Activated naive CD4-positive, alpha-beta T cell treated with anti-CD3 and anti-CD28 coated beads, Interleukin-2, amount 50 U/mL, for 72 hours (primary cell): Measurements from ENCODE around the gene ADGRL1. TPM values are rescaled to one million over a fixed set of nuclear protein-coding genes. Genes with fewer than 3 reads are reported as not detected.

Experiments
- ATAC-seq, 2 donors: fragments of 150-1000 bp; cut with Tn5 transposase; 2 replicates each; pipeline ENCODE4 v1.10.0; 2021; ENCODE audit warnings: mild to moderate bottlenecking in 2 of 2, moderate library complexity in 2 of 2
- DNase-seq, 2 donors: peaks; one replicate each; pipeline ENCODE4 v3.0.0; 2021 to 2022; ENCODE audit warnings: low spot score in 2 of 2
- H3K27ac Mint-ChIP-seq, 2 donors: one replicate each; pipeline ENCODE4 v1.8.0; 2022; ENCODE audit warnings: mild to moderate bottlenecking in 2 of 2, mixed read lengths in 2 of 2
- H3K36me3 Mint-ChIP-seq, 2 donors: one replicate each; pipeline ENCODE4 v1.8.0; 2022; ENCODE audit warnings: mixed read lengths in 2 of 2
- H3K9me3 Mint-ChIP-seq, 2 donors: one replicate each; pipeline ENCODE4 v1.8.0; 2022; ENCODE audit warnings: mixed read lengths in 2 of 2
- total RNA-seq, 2 donors: library from RNA; stranded (reverse); gene quantifications; one replicate each; pipeline ENCODE4 v1.2.3, GENCODE V29; 2022

Gene ADGRL1
- total RNA-seq, 2 donors from 2014 or later, result 9.2 to 25.7 TPM

DNA sequence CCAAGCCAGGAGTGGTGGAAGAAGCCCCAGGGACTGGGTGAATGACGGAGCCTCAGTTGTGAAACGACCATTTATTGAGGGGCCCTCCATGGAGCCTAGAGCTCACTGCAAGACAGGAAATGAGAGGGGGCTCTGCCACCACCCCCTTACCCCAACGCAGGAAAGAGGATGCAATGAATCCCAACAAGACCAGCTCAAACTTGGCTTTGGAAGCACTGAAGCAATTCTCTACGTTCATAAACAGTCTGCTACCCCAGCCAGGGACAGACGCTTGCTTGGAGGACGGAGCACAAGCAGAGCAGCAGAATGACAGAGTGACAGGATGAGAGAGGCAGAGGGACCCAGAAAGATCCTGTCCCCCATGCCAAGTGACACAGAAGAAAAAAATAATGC, 89.4 kb downstream of the ADGRL1 start:
- no peak for DNase-seq
- Mint-ChIP-seq H3K9me3 (no peaks in the 10 kb centered on the region), H3K27ac (peak overlapping the region; percentile 11 to 85), H3K36me3 (peaks cover 0 to 5% of the 10 kb centered on the region in 2 donors)
- ATAC-seq, result no peak

DNA sequence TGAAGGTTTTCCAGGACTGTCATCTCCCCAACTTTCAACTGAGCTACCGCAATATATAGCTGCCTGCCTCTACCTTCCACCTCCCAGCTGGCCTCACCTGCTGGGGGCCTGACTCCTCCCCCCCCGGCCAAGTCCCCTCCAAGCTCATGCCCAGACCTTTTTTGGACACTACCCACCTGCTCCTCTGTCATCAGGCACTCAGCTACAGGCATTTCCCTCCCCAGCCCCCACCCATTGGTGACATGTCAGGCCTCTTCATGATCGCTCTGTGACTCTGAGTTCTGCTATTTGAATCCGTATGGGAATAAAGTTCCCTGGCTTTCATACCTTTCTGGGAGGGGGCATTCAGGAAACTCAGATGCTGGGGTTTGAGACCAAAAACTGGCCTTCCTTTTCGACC, 90.2 kb downstream of the ADGRL1 start:
- peaks cover 0 to 5% of the 10 kb centered on the region in 2 donors for H3K36me3 Mint-ChIP-seq
- H3K9me3 Mint-ChIP-seq, result no peaks in the 10 kb centered on the region
- DNase-seq (no peak), ATAC-seq (no peak)
- H3K27ac Mint-ChIP-seq, result peak overlapping the region in 1 of 2 donors; percentile 85

DNA sequence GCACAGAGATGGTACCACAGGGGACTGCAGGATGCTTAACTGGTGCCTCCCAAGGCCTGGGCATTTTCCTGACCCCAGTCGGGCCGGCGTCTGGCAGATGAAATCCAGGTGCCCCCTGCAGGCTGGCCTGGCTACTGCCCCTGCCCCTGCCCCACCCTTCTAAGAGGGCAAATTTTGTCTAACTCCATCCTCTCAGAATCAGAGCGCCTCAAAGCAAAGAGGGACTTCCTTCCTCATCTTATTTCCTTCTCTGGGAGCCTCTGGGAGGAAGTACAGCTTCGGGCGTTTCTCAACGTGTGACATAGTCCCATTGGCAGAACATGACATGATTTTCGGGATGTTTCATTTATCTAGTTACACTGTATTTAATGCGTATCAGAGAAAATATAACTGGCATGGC, 91.1 kb downstream of the ADGRL1 start:
- peaks cover 0 to 5% of the 10 kb centered on the region in 2 donors for H3K36me3 Mint-ChIP-seq
- H3K27ac Mint-ChIP-seq, result no peak overlapping the region
- no peaks in the 10 kb centered on the region for H3K9me3 Mint-ChIP-seq
- no peak for ATAC-seq
- peak in 1 of 2 donors; percentile 71 for DNase-seq

DNA sequence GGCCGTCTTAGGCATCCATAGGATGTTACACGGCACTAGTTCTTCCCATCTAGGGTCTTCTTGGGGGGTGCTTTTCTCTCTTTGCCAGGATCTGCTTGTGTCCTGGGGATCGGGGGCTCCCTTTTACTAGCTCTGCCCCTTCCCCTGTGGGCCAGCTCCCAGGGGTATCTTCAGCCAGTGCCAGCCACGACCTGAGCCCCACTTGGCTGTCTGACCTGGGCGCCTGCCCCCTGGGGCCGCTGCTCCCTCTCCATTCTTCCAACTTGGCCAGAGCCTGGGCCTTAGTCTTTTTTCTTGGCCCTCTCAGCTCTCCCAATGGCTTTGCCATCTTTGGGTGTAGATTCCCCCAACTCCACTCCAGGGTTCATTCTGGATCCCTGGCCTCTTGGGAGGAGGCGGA, 91.5 kb downstream of the ADGRL1 start:
- peaks cover 0 to 5% of the 10 kb centered on the region in 2 donors for H3K36me3 Mint-ChIP-seq
- ATAC-seq, result no peak
- no peak overlapping the region for H3K27ac Mint-ChIP-seq
- no peak for DNase-seq
- no peaks in the 10 kb centered on the region for H3K9me3 Mint-ChIP-seq

DNA sequence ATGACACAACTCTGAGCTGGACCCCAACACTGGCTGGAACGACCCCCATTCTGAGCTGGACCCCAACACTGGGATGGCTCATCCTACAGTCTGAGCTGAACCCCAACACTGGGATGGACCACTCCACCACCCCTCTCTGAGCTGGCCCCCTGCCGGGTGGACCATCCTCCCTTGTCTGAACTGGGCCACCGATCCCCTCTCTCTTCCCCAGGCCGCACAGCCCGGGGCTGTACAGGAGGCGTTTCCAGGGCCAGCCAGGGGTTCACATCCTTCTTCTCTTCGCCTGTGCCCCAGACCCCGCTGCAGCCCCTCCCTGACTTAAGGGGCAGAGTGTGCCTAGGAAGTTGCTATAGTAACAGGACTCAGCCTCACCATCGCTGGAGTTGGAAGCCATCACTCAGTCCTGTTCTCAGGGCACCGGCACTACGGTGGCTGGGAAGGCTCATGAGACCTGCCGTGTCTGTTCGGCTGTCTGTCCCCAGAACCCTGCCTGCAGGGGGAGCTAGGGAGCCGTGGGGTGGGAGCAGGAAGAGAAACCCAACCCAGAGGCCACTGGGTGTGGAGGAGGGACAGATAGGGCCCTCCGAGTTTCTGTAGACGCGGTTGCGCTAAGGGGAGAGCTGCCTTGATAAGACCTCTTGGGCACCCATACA, 92.1 kb downstream of the ADGRL1 start:
- H3K36me3 Mint-ChIP-seq, result peaks cover 0 to 5% of the 10 kb centered on the region in 2 donors
- H3K27ac Mint-ChIP-seq, result peak overlapping the region; percentile 29 to 51
- ATAC-seq, result no peak
- no peaks in the 10 kb centered on the region for H3K9me3 Mint-ChIP-seq
- DNase-seq, result peak in 1 of 2 donors; percentile 67

DNA sequence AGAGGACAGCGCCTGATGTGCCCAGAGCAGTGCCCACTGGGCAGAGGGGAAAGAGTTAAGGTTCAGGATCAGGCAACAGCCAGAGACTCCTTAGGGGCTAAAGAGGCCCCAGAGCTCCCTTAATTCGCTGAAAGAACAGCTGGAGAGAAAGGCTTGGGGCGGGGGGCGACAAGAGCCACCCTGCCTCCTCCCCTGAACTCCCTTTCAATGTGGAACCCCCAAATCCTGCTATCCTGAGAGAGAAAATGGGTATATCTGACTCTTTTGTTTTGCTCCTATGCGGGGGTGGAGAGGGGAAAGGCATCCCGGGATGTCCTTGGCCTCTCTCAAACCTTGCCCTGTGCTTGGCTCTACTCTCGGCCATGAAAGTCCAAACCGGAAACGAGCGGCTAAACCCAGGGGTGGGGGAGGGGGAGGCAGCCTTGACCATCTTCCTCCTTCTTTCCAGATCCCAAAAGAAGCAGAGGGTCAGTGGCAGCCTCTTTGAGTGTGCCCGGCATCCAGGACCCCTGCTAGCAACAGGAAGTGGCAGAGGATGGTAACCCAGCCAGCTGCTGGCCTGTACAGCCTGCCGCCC, 93.1 kb downstream of the ADGRL1 start:
- H3K9me3 Mint-ChIP-seq, result no peaks in the 10 kb centered on the region
- peaks cover 0 to 5% of the 10 kb centered on the region in 2 donors for H3K36me3 Mint-ChIP-seq
- DNase-seq (no peak), ATAC-seq (no peak)
- H3K27ac Mint-ChIP-seq, result peak overlapping the region; percentile 51 to 65

DNA sequence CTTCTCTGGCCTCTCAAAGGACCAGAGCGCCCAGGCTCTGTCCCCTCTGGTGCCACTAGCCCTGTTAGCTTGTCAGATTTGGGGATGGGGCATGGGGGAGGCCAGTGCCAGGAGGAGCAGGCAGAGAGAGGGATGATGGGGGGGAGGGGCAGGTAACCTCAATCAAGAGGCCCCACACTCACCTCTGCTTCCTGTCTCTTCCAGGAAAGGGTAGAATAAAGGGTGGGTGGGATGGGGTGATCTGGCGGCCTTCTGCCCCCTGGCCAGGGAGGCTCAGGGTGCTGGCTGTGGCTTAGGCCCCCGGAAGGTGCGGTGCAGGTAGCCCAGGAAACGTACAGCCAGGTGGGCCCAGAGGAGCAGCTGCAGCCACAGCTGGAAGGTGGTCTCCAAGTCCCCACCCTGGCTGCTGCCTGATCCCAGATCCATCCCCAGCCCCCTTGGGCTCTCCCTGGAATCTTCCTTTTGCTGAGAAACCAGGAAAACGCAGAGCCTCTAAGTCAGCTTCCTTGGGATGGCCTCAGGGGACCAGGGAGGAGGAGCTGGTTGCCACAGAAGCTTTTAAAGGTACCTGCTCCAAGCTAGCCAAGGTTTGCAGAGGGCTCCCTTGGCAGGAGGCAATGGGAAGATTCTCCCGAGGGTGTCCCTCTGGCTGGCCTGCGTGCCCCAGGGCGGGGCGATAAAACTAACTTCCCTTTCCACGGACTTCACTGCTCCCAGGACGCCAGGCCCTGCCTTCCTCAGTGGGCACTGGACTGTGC, 93.7 kb downstream of the ADGRL1 start:
- H3K27ac Mint-ChIP-seq, result no peak overlapping the region
- ATAC-seq (no peak), DNase-seq (no peak)
- H3K36me3 Mint-ChIP-seq, result peaks cover 0 to 5% of the 10 kb centered on the region in 2 donors
- no peaks in the 10 kb centered on the region for H3K9me3 Mint-ChIP-seq

DNA sequence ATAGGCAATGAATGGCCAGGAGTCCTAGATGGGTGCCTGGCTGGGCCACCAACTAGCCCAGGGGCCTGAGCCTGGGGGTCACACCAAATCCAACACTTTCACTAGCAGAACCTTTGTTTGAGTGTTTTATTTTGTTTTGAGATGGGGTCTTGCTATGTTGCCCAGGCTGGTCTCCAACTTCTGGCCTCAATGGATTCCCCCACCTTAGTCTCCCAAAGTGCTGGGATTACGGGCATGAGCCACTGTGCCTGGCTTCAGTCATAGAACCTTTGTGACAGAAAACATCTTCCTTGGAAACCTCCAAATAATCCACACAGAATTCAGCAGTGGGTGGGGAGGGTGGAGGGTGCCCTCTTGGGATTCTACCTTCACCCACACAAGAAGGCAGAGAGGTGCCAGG, 94.5 kb downstream of the ADGRL1 start:
- no peak for ATAC-seq
- Mint-ChIP-seq H3K9me3 (no peaks in the 10 kb centered on the region), H3K36me3 (peaks cover 0 to 2% of the 10 kb centered on the region in 2 donors), H3K27ac (no peak overlapping the region)
- DNase-seq, result no peak

DNA sequence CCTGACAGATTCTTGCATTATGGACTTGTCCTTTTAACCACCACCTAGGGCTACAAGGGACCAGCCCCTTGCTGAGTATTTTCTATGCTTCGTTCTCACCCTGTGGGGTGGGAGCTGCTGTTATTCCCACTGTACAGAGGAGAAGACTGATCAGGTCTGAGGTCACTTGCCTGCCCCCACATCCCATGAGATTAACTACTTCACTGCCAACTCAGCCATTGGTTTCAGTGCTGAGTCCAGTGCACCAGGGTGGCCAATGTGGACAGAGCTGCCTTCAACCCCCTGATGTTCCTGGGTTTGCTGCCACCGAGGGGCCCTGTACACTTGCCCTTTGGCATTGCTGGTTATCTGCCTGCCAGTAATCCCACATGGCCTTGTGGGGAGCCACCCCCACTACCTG, 95.3 kb downstream of the ADGRL1 start:
- DNase-seq (no peak), ATAC-seq (no peak)
- H3K36me3 Mint-ChIP-seq, result no peaks in the 10 kb centered on the region
- H3K9me3 Mint-ChIP-seq, result no peaks in the 10 kb centered on the region
- H3K27ac Mint-ChIP-seq, result no peak overlapping the region

DNA sequence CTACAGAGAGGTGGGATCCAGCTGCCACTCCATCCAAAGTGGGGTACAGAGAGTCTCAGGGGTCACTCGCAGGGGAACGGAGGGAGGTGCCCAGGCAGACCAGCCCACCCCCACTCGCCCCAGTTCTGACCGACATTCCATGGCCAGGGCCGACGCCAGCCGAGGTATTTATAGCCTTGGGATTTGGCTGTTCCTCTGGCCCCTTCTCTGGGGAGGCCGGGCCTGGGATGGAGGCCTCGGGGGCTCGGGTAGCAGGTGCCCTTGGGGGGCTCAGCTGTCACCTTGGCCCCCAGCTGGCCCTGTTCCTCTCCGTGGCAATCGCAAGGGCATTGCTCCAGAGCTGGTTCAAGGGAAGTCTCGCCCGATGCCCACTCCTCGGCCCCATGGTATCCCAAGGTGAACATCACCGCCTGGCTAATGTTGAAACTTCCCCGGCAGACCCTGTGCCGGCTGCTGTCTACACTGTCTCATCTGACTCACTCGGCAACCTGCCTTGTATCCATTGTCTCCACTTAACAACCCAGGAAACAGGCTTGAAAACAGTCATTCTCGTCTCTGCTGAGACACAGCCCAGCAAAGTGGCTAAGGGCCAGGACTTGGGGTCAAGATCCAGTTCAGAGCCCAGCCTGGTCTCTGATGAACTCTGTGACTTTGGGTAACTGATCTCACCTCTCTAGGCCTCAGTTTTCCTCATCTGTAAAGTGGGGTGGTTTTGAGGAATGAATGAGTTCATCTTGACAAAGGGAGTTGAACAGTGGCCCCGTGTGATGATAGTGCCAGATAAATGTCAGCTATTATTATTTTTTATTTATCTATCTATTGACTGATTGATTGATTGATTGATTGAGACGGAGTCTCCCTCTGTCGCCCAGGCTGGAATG, 98.1 kb downstream of the ADGRL1 start:
- ATAC-seq, result no peak

DNA sequence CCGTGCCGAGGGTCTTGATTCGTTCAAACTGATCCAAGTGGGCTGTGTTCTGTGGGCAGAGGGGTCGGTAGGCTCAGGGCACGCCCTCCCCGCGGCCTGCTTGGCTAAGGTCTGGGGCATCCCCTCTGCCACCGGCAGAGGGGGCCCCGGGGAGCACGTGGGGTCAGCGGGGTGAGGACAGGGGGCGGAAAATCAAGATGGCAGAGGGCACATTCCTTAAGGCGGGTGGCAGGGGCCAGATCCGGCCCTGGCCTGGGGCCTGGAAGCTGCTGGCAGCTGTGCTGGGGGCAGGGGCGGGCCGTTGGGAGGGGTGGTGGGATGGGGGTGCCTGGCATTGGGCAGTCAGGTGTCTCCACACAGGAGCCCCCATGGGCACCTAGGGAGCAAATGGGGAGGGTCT, 99.1 kb downstream of the ADGRL1 start:
- H3K27ac Mint-ChIP-seq, result peak overlapping the region in 1 of 2 donors; percentile 55
- H3K36me3 Mint-ChIP-seq, result no peaks in the 10 kb centered on the region
- ATAC-seq (no peak), DNase-seq (no peak)
- no peaks in the 10 kb centered on the region for H3K9me3 Mint-ChIP-seq

More for the DNA sequence above, 98.1 kb downstream of the ADGRL1 start:
- H3K36me3 Mint-ChIP-seq, result no peaks in the 10 kb centered on the region
- peak overlapping the region in 1 of 2 donors; percentile 75 for H3K27ac Mint-ChIP-seq
- H3K9me3 Mint-ChIP-seq, result no peaks in the 10 kb centered on the region
- no peak for DNase-seq

DNA sequence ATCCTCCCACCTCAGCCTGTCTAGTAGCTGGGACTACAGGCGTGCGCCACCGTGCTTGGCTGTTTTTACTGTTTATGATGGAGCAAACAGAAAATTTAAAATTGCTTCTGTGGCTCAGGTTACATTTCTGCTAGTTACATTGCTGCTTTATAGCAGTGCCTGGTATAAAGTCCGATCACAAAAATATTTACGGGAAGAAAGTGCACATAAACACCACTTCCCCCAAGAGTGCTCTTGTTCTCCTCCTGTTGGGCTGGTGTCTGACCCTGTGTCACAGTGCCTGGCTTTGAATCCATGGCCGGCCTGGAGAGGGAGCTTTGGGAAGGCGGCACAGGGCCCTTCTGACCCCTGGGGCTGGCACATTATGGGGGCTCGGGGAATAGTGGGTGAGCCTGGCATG, 100.3 kb downstream of the ADGRL1 start:
- DNase-seq (no peak), ATAC-seq (no peak)
- H3K27ac Mint-ChIP-seq, result no peak overlapping the region
- H3K36me3 Mint-ChIP-seq, result no peaks in the 10 kb centered on the region
- H3K9me3 Mint-ChIP-seq, result no peaks in the 10 kb centered on the region

DNA sequence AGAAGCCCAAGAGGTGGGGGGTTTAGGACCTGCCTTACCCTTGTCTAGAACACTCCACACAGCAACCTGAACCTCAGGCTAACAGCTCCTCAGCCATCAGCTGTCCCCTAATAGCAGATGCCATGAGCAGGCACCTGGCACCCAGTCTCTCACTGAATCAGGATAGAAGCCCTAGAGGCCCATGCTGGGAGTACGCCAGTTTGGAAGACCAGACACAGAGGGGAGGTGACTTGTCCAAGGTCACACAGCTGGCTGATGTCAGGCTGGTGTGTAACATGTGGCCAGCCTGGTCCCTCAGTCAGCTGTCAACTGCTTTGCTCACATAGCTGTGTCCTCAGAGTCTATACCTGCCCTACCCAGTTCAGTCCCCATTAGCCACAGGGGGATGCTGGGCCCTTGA, 102.7 kb downstream of the ADGRL1 start:
- DNase-seq (no peak), ATAC-seq (no peak)
- no peaks in the 10 kb centered on the region for H3K36me3 Mint-ChIP-seq
- H3K27ac Mint-ChIP-seq, result peak overlapping the region in 1 of 2 donors; percentile 68
- no peaks in the 10 kb centered on the region for H3K9me3 Mint-ChIP-seq

DNA sequence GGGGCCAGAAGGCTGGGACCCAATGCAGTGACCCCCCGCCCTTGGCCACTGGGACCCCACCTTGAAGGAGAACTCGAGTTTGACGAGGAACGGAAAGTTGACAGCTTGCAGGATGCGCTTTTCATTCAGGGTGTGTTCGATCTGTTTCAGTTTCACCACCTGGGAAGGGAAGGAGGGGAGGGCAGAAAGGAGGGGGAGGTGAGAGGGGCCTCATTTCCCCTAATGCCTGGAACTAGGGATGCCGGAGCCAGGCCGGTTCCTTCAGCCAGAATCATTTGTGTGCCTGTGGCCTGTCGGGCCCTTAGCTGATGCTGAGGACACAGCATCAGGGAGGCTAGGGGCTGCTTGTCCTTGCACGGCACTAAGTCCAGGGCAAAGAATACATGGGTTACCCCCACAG, 103.2 kb downstream of the ADGRL1 start:
- DNase-seq (no peak), ATAC-seq (no peak)
- Mint-ChIP-seq H3K27ac (peak overlapping the region in 1 of 2 donors; percentile 68), H3K9me3 (no peaks in the 10 kb centered on the region), H3K36me3 (no peaks in the 10 kb centered on the region)

DNA sequence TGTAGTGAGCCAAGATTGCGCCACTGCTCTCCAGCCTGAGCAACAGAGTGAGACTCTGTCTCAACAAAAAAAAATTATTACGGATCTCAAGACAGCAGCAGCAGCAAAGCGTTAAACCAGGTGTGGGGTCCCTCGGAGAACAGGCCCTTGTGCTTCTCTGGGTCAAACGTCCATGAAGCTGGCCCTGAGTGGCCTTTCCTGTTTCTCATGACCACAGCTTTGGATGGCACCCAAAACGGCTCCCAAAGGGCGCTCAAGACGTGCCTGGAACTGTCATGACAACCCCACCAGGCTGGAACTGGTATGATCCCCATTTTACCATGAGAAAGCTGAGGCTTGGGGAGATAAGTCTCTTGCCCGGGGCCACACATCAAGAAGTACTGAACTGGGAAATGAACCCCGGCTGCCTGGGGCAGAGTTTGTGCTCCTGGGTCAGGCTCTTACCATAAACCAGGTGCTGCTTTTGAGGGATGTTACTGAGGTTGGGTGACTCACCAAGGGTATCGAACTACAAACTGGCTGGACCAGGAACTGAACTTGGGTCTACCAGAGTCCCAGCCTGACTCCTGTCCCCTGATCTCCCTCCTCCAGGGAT, 103.8 kb downstream of the ADGRL1 start:
- Mint-ChIP-seq H3K27ac (no peak overlapping the region), H3K9me3 (no peaks in the 10 kb centered on the region), H3K36me3 (no peaks in the 10 kb centered on the region)
- DNase-seq (no peak), ATAC-seq (no peak)

DNA sequence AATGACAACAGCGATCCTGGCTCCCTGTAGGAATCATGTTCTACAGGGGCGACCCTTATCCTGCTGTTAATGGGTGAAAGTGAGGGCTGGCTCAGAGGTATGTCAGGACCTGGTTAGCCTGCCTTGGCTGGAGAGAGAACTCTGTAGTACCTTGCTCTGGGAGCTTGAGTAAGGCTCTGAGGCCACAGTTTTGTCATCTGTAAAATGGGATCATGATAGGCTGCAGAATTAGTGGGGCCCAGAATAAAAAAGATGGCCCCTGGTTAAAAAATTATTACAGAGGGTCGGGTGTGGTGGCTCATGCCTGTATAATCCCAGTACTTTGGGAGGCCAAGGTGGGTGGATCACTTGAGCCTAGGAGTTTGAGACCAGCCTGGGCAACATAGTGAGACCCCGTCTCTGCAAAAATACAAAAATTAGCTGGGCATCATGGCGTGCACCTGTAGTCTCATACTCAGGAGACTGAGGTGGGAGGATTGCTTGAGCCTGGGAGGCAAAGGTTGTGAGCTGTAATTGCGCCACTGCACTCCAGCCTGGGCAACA, 104.9 kb downstream of the ADGRL1 start:
- no peak for ATAC-seq

More for the DNA sequence above, 104.9 kb downstream of the ADGRL1 start:
- Mint-ChIP-seq H3K9me3 (no peaks in the 10 kb centered on the region), H3K27ac (peak overlapping the region; percentile 28 to 65), H3K36me3 (no peaks in the 10 kb centered on the region)
- DNase-seq, result no peak
